ENCODE measurements around the gene CAMK1D. TPM values are rescaled to one million over a fixed set of nuclear protein-coding genes. Genes with fewer than 3 reads are reported as not detected.

CAMK1D gene
- total and polyA plus RNA-seq, 2 of the 8 experiments (the other 6 are each of a cell fraction or from before 2014, with no cell fraction given), result 3.5 to 10.6 TPM

- TF ChIP-seq TBP (IDR thresholded peaks at IDR 0.05; ENCODE audit: low read depth, low read length) (no peak), SP4 (IDR thresholded peaks at IDR 0.05; ENCODE audit: low read length) (no peak), ZNF274 (IDR thresholded peaks at IDR 0.05; ENCODE audit: borderline replicate concordance, extremely low read depth, low read length) (no peak), MAX (IDR thresholded peaks at IDR 0.05) (no peak), MAFK (IDR thresholded peaks at IDR 0.05; ENCODE audit: low read depth, low read length) (no peak), CHD1 (IDR thresholded peaks at IDR 0.05; ENCODE audit: low read depth, low read length) (no peak), SUZ12 (IDR thresholded peaks at IDR 0.05; ENCODE audit: low read length) (no peak), TAF1 (IDR thresholded peaks at IDR 0.05; ENCODE audit: low read depth, low read length) (no peak), KDM5A (IDR thresholded peaks at IDR 0.05; ENCODE audit: low read length) (no peak), PHF8 (conservative IDR thresholded peaks at IDR 0.05; ENCODE audit: low read depth, low read length) (no peak), RXRA (IDR thresholded peaks at IDR 0.05; ENCODE audit: insufficient read depth, low read depth, low read length) (0 out of 2 replicates have a peak, but pooled peaks have one; percentile 16), YY1 (IDR thresholded peaks at IDR 0.05; ENCODE audit: low read depth, low read length) (0 out of 2 replicates have a peak, but pooled peaks have one; percentile 11), SRF (IDR thresholded peaks at IDR 0.05; ENCODE audit: low read depth, low read length) (no peak), CREB1 (IDR thresholded peaks at IDR 0.05) (no peak), POU5F1 (IDR thresholded peaks at IDR 0.05; ENCODE audit: low read depth, low read length) (no peak)
Measured at GRCh38 chr10:12847361-12847975, 498.1 kb downstream of the CAMK1D start (continued).

Data from H1 (cell line).